Activated CD8-positive, alpha-beta memory T cell treated with anti-CD3 and anti-CD28 coated beads, Interleukin-2, amount 50 U/mL, for 24 hours (primary cell): Measurements from ENCODE around the gene SMYD3.
"Not testable (repeated sequence)": the region's sequence is repeated elsewhere in the genome, so short reads cannot be mapped to it uniquely, and the experiment has no call there.

Experiments
- DNase-seq: peaks from one replicate; pipeline ENCODE4 v3.0.0-alpha.2; 2020; ENCODE audit errors: extremely low read depth

SMYD3 gene

GRCh38 chr1:245716561-245716960 lies 790.5 kb downstream of the SMYD3 start:
- DNase-seq: no peak

GRCh38 chr1:245715970-245716369 lies 791.1 kb downstream of the SMYD3 start:
- no peak for DNase-seq

DNA sequence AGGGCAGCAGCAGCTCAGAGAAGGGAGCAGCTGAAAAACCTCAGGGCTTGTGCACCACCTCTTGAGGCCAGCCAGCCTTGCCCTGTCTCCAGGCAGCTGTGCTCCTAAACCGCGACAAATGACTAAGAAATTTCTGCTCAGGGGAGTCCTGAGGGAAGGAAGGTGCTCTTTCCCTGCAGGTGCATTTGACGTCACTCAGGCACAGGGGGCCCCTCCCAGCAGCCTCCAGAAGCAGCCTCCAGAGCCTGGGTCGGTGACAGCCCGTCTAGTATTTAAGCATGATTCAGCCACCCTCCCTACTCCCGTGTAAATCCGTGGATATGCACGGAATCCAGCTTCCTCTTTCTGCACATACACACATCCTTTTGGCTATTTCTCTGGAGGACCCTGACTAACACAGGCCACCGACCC lies 791.8 kb downstream of the SMYD3 start:
- DNase-seq: no peak

- DNase-seq: not testable (repeated sequence)
Measured at GRCh38 chr1:245714027-245714426, 793.1 kb downstream of the SMYD3 start.

- DNase-seq: no peak
Measured at GRCh38 chr1:245710961-245711903, 795.8 kb downstream of the SMYD3 start.

DNA sequence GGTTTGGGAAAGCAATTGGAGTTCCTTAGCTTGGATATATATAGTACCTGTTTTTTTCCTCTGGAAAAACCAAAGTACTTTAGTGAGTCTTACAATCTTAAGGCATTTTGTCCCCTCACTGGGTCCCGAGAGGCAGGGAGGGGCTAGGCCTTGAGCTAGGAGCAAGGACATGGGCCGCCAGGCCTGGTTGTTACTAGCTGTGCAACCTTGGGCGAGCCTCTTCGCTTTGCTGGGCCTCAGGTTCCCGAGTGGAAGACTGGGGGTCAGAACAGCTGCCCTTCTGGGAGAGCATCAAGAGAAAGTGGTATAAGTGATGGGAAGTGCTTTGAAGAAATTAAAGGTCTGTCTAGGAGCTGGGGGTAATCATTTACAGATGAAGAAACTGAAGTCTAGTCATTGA lies 799.1 kb downstream of the SMYD3 start:
- DNase-seq: no peak

DNA sequence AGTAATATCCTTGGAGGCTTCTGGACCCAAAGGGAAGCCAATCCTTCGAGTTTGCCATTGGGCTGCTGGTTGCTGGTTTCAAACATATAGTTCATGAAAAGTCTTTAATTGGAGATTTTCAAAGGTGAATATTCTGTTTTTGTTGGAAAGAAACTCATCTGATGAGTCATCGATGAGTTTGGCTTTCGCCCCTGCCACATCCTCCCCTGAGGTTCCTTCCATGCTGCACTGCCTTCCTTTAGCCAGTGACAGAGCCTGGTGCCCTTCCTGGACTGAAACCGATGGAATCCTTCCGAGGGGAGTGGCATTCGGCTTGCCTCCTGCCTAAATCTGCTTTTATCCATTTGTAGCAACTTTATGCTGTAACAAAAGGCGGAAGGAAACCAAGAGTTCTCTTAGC lies 802.3 kb downstream of the SMYD3 start:
- no peak for DNase-seq

DNA sequence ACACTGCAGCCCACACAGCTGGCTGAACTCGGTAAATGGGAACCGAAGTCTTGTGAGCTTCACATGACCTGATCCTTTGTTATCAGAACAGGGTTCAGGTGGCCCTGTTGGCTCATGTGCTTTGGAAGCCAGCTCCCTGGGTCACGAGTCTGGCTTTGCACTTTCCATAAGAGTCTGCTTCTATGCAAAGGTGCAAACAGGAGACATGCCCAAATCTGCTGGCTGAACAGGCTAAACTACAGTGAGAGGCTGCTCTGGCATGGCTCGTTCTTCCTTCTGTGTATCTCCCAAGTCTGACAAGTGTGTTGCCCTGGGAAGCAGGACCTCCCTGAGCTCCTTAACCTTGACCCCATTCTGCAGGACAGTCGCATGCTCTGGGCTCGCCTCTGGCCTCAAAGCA lies 802.7 kb downstream of the SMYD3 start:
- no peak for DNase-seq

DNA sequence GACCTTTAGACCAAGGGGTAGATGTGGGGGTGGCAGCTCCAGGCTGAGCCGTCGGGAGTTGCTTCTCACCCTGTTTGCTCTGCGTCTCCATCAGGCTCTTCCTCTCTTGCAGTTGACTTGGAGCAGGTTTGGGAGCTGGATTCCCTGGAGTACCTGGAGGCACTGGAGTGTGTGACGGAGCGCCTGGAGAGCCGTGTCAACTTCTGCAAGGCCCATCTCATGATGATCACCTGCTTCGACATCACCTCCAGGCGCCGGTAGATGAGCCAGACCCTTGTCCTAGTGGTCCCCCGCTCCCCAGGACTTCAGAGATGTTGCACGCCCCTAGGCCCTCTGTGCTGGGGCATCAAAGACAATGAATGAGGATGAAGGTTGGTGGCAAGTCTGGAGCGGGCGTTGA lies 804.7 kb downstream of the SMYD3 start:
- DNase-seq: no peak

DNA sequence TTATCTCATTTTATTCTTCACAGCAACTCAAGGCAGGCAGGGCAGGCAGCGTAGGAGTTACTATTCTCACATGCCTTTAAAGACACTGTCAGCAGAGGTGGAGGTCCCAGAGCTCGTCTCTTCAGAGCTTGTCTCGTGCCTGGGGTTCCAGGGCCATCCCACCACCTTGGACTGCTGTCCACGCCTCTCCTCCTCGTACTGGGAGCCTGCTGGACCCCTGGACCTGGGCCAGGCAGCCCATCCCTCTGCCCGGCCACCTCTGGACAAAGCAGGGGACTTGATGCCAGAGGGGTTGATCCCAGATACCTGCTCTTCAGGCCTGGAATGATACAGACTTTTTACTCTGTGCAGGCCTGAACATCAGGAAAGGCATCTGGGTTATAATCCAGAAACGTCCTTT lies 805.4 kb downstream of the SMYD3 start:
- no peak for DNase-seq

- DNase-seq: no peak
Measured at GRCh38 chr1:245700631-245701030, 806.4 kb downstream of the SMYD3 start.
